H1 (cell line): ENCODE data around the gene DNAJC16. TPM values are rescaled to one million over a fixed set of nuclear protein-coding genes. Genes with fewer than 3 reads are reported as not detected.

ENCODE experiments used
- CTBP2 ChIP-seq: IDR thresholded peaks from 2 replicates; pipeline ENCODE4 v1.7.0; 2011; ENCODE audit warnings: borderline replicate concordance, mild to moderate bottlenecking, moderate library complexity, mixed read lengths, low read length; ENCODE audit not compliant: insufficient read depth, insufficient read length
- EP300 ChIP-seq, 2 experiments: IDR thresholded peaks; 1 replicate in 1 of 2; 2 replicates in 1 of 2; pipeline ENCODE4 v1.6.1; 2011 to 2012; ENCODE audit warnings: low read depth in 2 of 2, low read length in 2 of 2, mild to moderate bottlenecking in 2 of 2, borderline replicate concordance in 1 of 2, inconsistent platforms in 1 of 2, moderate library complexity in 1 of 2
- RBBP5 ChIP-seq: IDR thresholded peaks from 2 replicates; pipeline ENCODE4 v1.7.1; 2012; ENCODE audit warnings: low read depth, mild to moderate bottlenecking, inconsistent platforms, low read length, moderate library complexity, borderline replicate concordance
- SAP30 ChIP-seq: fragments of 300-600 bp; sonication (generic); IDR thresholded peaks from 2 replicates; pipeline ENCODE4 v1.7.1; 2012; ENCODE audit warnings: low read length, moderate library complexity, mild to moderate bottlenecking, inconsistent platforms; ENCODE audit not compliant: insufficient read depth, insufficient replicate concordance
- SUZ12 ChIP-seq: fragments of 200-600 bp; sonication (generic); IDR thresholded peaks from 2 replicates; pipeline ENCODE4 v1.6.1; 2012; ENCODE audit warnings: mild to moderate bottlenecking, inconsistent platforms, low read length, moderate library complexity, mixed read lengths
- YY1 ChIP-seq: IDR thresholded peaks from 2 replicates; pipeline ENCODE4 v1.6.1; 2011; ENCODE audit warnings: low read depth, mild to moderate bottlenecking, low read length
- polyA plus RNA-seq, 7 experiments: library from polyadenylated mRNA; depleted of rRNA in 3 of 7; stranded (reverse) in 5 of 7; unstranded in 2 of 7; fragments of >200 nt in 5 of 7; fragments of 200-250 nt in 2 of 7; gene quantifications; 1 replicate in 5 of 7; 2 replicates in 1 of 7; 4 replicates in 1 of 7; pipeline versions ENCODE4 v1.2.1 to v1.2.3, GENCODE V29; 2011 to 2013; ENCODE audit warnings: missing spikeins in 2 of 7, mixed read lengths in 2 of 7
- total RNA-seq: library from RNA; stranded (reverse); fragmentation: NEBNext Ultra II Directional; extraction: Animal tissue kit (Norgen Biotek cat#: 25700); gene quantifications from 2 replicates; pipeline ENCODE4 v1.2.1, GENCODE V29; 2021

Gene DNAJC16
- total and polyA plus RNA-seq, 2 of the 8 experiments (the other 6 are each of a cell fraction or from before 2014, with no cell fraction given), result 7.9 to 23.3 TPM

- TF ChIP-seq EP300 (IDR thresholded peaks at IDR 0.05; ENCODE audit: borderline replicate concordance in 1 of 2, low read depth in 2 of 2, low read length in 2 of 2) (no peak), YY1 (no peak), SAP30 (no peak), CTBP2 (no peak), RBBP5 (no peak), SUZ12 (no peak)
Observed at GRCh38 chr1:15618655-15619525, 92.2 kb downstream of the DNAJC16 start (continued).
